HG02642 (cell line): Measurements from ENCODE around the gene LHPP.
A peak's percentile ranks its signal among the peaks of the same experiment; 100 is the strongest.

Source experiments
- ATAC-seq: cut with Tn5 transposase; IDR thresholded peaks from one replicate; pipeline ENCODE4 v1.9.1; 2021; ENCODE audit warnings: mild to moderate bottlenecking; ENCODE audit not compliant: unreplicated experiment, poor library complexity

LHPP gene

GRCh38 chr10:124629842-124630241 is 168.2 kb downstream of the LHPP start:
- no peak for ATAC-seq

GRCh38 chr10:124630551-124630950 is 168.9 kb downstream of the LHPP start:
- no peak for ATAC-seq

- no peak for ATAC-seq
Measured at GRCh38 chr10:124632064-124632531, 170.5 kb downstream of the LHPP start.

- no peak for ATAC-seq
Measured at GRCh38 chr10:124632566-124632965, 170.9 kb downstream of the LHPP start.

GRCh38 chr10:124636271-124636995 is 174.8 kb downstream of the LHPP start:
- no peak for ATAC-seq

- no peak for ATAC-seq
Measured at GRCh38 chr10:124637091-124637700, 175.6 kb downstream of the LHPP start.

GRCh38 chr10:124637746-124638145 is 176.1 kb downstream of the LHPP start:
- no peak for ATAC-seq

- ATAC-seq, result no peak
Measured at GRCh38 chr10:124639206-124639605, 177.6 kb downstream of the LHPP start.

- ATAC-seq, result no peak
Measured at GRCh38 chr10:124639646-124640045, 178.0 kb downstream of the LHPP start.

GRCh38 chr10:124640056-124640455 is 178.4 kb downstream of the LHPP start:
- ATAC-seq, result no peak

- ATAC-seq, result peak; percentile 45
Measured at GRCh38 chr10:124640538-124641231, 179.1 kb downstream of the LHPP start.

- peak; percentile 51 for ATAC-seq
Measured at GRCh38 chr10:124641282-124642087, 179.9 kb downstream of the LHPP start.

- ATAC-seq, result no peak
Measured at GRCh38 chr10:124642088-124642710, 180.6 kb downstream of the LHPP start.

GRCh38 chr10:124643330-124644009 is 181.8 kb downstream of the LHPP start:
- no peak for ATAC-seq

GRCh38 chr10:124644236-124644635 is 182.6 kb downstream of the LHPP start:
- no peak for ATAC-seq

- ATAC-seq, result no peak
Measured at GRCh38 chr10:124644771-124645415, 183.3 kb downstream of the LHPP start.

- ATAC-seq, result no peak
Measured at GRCh38 chr10:124645467-124646095, 184.0 kb downstream of the LHPP start.

- no peak for ATAC-seq
Measured at GRCh38 chr10:124646483-124647352, 185.1 kb downstream of the LHPP start.
